ENCODE measurements around the gene VGLL2. TPM values are rescaled to one million over a fixed set of nuclear protein-coding genes. Genes with fewer than 3 reads are reported as not detected.

The VGLL2 gene
- not detected in 2 replicates for total RNA-seq

GRCh38 chr6:117265410-117266256 is at the start of gene VGLL2:
VGLL2 (plus strand) TSS chr6:117265558; CDS start chr6:117265764, 206 bp downstream.

Other genes with a start within 250 kb of the VGLL2 start
- under 0.01 and 0.57 TPM in 2 replicates for gene ROS1, start 160.4 kb downstream of the VGLL2 start, total RNA-seq
- 33.8 and 80.2 TPM in 2 replicates for gene DCBLD1, start 217.1 kb downstream of the VGLL2 start, total RNA-seq

Measured in nasal cavity respiratory epithelium epithelial cell of viscerocranial mucosa (primary cell).